HG03565 (cell line): ENCODE results near the gene MMS22L.

Source experiments
- ATAC-seq: cut with Tn5 transposase; IDR thresholded peaks from one replicate; pipeline ENCODE4 v1.9.1; 2021; ENCODE audit warnings: mild to moderate bottlenecking, moderate library complexity; ENCODE audit not compliant: unreplicated experiment

The MMS22L gene, protein sequence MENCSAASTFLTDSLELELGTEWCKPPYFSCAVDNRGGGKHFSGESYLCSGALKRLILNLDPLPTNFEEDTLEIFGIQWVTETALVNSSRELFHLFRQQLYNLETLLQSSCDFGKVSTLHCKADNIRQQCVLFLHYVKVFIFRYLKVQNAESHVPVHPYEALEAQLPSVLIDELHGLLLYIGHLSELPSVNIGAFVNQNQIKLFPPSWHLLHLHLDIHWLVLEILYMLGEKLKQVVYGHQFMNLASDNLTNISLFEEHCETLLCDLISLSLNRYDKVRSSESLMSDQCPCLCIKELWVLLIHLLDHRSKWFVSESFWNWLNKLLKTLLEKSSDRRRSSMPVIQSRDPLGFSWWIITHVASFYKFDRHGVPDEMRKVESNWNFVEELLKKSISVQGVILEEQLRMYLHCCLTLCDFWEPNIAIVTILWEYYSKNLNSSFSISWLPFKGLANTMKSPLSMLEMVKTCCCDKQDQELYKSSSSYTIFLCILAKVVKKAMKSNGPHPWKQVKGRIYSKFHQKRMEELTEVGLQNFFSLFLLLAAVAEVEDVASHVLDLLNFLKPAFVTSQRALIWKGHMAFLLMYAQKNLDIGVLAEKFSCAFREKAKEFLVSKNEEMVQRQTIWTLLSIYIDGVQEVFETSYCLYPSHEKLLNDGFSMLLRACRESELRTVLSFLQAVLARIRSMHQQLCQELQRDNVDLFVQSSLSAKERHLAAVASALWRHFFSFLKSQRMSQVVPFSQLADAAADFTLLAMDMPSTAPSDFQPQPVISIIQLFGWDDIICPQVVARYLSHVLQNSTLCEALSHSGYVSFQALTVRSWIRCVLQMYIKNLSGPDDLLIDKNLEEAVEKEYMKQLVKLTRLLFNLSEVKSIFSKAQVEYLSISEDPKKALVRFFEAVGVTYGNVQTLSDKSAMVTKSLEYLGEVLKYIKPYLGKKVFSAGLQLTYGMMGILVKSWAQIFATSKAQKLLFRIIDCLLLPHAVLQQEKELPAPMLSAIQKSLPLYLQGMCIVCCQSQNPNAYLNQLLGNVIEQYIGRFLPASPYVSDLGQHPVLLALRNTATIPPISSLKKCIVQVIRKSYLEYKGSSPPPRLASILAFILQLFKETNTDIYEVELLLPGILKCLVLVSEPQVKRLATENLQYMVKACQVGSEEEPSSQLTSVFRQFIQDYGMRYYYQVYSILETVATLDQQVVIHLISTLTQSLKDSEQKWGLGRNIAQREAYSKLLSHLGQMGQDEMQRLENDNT

DNA sequence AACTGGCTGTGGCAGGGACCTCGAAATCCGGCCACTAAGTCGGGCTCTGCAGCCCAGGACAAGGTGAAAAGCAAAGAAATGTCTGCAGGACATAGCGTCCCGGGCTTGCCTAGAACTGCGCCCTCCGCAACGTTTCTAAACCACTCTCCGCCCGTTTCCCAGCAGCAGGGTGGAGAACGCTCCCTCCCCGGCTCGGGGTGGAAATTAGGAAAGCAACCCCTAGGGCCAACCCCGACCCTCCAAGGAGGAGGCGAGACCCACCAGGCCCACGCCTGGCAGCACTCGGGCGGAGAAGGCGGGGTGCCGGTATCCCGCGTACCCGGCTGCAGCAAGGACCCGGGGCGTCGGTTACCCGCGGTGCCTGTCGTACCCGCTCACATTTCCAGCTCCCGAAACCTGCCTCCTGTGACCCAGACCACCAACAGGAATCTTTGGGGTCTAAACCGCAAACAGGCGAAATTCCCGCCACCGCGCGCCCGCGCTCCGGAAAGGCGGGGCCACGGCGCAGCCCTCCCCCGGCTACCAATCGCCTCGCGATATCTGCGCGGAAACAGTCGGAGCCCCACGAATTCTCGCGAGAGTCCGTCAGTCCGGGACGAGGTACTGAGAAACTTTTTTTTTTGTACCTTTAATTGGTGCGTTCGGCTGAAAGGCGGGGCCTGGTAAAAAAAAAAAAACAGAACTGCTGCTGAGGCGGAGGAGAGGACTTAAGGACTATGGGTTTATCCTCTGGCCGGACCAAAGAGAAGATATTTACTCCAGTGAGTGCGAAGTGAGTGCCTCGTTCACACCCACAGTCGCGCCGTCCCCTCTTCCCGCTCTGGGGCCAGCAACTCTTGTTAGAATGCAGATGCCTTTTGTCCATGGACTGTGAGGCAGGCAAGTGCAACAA, at the start of gene MMS22L:
MMS22L (minus strand) TSS at position 491 of the 892 bp plus-strand sequence. CDS start 739 bp downstream, outside the sequence.
- peak; percentile 94 for ATAC-seq

DNA sequence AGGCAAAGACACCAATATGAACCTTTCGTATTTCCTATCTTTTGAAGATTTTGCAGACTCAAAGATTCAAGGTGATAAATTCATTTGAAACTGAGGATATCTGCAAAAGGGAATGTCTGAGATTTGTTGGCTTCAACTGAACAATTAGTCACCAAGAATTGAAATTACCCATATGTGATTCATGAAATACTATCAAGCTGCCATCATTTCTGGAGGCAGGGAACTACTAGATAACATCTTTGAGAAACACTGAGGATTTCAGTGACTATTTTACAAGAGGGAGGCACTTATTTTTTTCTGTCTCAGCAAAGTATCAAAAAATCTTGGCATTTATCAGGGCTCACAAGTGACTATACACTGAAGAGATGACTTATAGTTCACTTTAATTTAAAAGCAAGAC, 39.8 kb upstream of the MMS22L start:
- no peak for ATAC-seq

DNA sequence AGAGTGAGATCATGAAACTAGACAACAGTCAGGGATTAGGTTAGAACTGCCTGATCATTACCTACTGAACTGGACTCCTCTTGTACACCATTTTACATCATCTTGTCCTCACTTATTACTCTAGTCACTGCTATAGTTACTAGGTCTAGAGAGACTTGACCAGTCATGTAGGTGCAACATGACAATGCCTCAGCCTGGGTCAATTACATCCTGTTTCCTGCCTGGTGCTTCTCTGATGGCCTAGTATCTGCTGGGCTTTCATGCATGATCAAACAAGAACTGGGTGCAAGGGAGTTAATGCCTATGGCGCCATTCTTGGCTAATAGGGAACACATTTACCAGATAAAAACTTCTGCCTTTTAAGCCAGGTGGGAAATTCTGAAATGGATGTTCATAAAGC, 39.2 kb upstream of the MMS22L start:
- no peak for ATAC-seq

DNA sequence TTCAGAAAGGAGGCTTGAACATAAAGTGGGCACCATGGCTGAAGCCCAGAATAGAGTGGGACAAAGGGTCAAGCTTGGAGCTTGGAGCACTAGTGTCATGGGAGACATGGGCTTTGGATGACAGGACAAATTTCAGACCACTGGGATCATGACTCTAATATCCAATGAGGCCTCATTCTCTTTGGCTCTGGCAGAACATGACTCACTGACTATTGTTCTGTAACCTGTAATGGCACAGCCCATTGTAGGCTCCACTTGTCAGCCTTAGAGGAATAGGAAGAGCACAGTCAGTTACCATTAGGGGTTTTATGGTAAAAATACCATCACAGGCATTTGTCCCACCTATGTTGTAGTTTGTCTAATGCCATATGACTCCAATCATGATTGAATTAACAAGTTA, 34.0 kb upstream of the MMS22L start:
- no peak for ATAC-seq

DNA sequence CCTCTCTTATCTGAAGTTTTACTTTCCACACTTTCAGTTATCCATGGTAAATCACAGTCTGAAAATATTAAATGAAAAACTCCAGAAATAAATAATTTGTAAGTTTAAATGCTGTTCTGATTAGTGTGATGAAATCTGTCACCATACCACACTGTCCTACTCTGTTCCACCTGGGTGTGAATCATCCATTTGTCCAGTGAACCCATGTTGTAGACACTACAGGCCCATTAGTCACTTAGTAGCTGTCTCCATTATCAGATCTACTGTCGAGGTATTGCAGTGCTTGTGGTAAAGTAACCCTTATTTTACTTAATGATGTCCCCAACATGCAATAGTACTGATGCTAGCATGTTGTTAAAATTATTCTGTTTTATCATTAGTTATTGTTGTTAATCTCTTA, 29.2 kb upstream of the MMS22L start:
- no peak for ATAC-seq

DNA sequence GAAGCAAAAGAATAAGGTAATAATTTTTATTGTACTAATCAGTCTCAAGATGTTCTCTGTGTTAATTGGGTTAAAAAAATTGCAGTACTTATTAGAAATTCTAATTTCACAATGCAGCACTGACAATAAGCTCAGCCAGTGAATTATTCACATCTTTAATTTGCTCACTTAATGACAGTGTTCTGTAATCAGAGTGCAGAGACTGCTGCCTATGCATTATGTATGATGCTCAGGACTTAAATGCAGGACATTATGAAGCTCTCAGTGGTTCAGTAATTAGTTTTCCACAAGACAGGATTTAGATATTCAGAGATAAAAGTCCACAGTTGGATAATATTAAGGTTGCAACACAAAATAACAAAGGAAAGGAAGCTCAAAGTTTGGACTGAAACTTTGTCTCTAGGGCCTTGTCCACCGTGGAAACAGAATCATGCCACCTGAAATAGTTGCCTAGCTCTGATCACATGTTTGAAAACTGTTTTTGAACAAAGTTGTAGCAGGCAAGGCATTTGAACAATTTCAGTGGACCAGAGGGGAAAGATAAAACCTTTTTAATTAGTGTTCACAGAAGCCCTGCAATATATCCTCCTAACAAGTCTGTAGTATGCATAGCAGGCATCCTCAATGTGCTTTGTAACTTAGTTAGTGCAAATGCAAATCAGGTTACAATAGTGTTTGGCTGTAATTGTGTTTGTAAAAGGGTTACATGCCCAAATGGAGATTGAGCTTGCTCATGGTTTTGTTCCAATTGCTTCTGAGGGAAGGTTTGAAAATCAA, 23.7 kb upstream of the MMS22L start:
- ATAC-seq = no peak

DNA sequence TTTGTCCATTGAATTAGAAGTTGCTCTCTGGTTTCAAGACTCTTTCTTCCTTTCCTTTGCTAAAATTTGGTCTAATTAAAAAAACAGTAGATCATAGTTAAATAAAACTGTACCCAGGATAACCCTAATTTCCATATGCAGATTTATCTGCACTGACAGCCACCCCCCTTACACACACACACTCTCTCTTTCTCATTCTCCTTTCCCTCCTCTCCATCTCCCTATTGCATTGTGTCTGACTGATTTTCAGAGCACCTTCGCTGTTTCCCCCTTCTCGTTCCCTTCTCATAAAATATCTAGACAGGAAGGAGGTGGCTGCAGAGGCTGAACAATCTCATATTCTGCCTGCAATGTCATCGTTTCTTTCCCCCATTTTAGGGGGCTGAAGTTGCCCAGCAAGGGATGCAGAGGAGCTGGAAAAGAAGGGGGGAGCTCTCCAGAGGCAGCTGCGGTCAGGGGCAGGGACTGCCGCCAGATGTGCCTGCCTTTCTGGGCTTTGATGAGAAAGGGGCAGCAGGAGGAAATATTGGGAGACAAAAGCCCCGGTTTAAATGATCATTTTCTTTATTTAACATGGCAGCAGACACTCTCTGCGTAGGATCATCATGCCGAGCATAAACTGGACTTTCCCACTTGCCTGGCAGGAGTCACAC, 22.5 kb upstream of the MMS22L start:
- ATAC-seq = no peak

DNA sequence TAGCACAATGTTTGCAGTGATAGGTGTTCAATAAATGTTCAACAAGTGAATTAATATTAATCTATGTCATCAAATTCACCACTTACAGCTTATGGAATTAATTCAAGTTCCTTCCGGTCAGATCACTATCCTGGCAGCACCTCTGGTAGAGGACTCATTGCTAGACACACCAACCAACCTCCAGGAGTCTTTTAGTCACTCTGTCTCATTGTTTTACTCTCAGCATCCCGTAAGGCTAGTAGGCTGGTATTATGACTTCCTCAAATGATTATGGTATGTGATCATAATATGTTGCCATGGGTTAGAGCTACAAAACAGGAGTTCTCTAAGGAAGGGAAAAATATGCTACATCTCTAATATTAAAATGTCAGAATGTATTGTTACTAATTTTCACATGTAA, 21.7 kb upstream of the MMS22L start:
- ATAC-seq = no peak

DNA sequence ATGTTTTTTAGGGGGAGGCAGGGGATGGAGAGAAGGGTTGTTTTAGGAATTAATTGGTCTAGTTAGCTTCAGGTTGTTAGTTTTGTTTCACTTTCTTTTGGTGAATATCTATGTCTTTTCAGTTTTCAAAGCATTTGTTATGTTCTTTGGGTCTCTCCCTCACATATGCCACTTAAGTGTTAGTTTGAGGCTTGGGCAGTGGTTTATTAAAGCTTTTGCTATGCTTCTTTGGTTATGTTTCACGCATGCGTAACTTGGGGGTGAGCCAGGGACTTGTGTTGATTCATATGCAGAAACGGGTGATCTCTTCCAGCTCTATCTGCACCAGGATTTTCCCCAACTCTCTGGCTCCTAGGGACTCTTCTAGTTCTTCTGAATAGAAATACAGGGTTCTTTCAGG, 11.4 kb upstream of the MMS22L start:
- no peak for ATAC-seq

DNA sequence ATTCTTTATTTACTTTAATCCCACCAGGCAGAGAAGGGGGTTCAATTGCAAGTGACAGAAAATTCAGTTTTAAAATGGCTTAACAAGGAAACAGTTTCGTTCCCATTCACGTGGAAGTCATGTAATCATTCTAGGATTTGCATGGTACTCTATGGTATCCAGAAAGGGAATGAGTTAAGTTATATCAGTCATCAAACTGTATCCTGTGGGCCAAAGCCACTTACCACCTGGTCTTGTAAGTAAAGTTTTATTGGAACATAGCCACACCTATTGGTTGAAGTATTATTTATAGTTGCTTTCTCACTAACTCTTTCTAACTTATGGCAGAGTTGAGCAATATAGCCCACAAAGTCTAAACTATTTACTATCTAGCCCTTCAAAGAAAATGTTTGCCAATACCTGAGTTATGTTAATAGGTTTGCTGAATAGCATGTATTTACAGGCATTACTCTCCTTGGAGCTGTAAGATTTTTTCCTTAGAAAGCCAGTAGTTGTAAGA, 10.2 kb upstream of the MMS22L start:
- ATAC-seq = no peak

DNA sequence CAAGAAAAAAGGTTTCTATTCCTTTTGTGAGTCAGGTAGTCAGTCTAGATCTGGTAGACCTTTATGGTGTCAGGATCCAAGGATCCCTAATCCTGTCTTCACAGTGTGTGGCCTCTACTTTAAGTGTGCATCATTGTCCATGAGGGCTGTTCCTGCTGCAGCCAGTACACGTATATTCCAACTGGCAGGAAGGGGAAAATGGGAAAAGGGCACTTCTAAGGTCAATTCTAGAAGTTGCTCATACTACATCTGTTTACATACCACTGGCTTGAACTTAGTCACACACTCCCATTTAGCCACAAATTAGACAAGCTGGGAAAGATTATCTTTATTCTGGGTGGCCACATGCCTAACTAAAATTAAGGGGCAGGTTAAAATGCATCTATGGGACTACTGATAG, 9.7 kb upstream of the MMS22L start:
- no peak for ATAC-seq

DNA sequence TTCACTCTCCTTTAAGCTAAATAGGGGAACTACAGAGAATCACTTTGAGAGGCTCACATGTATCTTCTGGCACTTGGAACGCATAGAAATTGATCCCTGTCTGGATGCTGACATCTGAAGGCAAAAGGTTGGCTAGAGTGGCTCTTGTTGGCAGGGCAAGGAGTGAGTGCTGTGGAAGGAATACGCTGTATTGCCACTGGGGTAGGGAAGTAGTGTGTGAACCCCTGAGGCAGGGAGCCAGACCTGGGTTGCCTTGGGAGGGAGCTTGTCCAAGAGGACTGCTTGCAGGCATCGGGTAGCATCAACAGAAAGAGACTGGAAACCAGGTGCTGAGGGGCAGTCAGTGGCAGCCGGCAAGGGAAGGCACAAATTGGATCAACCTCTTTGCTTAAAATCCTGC, 8.9 kb upstream of the MMS22L start:
- ATAC-seq = no peak

DNA sequence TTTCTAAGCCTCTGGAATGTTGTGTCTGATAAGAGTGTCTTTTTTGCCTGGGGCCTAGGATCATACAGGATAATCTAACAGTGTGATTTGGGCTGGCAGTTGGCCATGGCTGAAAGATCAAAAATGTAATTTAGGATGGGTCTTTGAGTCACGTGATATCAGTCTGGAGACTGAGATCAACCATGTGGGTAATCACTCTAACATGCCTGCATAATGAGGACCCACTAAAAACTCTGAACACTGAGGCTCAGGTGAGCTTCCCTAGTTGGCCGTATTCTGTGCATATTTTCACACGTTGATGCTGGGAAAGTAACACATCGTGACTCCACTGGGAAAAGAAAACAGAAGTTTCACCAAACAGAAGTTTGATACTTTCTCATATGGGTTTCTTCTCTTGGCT, 6.3 kb upstream of the MMS22L start:
- ATAC-seq = no peak

DNA sequence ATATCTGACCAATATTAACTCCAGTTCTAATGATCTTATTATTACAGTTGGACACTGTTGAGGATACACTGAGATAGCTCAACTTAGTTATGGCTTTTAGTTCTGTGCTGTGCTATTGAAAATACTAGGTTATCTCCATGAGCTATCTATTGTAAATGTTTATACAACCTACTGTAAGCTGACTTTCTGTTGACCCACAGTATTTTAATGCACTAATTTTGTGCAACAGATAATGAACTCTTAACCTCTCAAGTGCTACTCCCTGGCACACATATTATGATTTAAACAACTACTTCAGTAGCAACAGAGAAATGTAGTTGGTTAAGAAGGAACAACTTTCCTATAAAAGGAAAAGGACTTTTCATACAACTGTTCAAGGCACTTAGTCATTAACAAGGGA, 5.2 kb upstream of the MMS22L start:
- ATAC-seq = no peak

DNA sequence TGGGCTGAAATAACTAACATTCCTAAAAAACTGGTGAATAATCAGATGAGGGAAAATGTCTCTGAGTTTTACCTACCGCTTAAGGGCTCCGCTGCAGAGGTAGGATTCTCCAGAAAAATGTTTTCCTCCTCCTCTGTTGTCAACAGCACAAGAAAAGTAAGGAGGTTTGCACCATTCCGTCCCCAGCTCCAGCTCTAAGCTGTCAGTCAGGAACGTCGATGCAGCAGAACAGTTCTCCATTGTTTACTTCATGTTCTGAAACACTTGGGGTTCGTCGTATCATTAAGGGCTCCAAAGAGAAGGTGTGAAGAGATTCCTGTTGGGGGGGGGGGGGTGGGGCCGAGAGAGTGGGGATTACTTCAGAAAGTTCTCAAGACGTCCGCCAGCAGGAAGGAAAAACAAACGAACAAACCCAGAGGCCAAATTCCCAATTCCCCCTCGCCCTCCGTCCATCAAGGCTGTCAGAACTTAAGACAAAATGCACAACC, 734 bp downstream of the MMS22L start:
- ATAC-seq = no peak

DNA sequence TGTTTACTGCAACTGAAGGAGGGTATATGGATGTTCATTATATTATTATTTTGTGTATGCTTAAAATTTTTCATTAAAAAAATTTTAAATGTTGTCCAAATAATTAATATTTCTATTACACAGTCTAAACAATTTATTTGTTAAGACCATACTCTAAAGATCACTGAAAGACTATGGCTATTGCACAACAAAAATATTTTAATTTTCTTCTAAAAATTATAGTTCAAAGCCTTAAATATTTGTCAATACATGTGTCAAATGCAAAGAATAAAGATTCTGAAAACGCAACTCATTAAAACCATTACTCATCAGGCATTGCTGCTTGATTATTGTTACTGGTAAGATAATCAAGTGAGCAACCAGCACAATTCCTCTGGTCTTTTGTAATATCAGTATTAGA, 2.2 kb downstream of the MMS22L start:
- no peak for ATAC-seq

DNA sequence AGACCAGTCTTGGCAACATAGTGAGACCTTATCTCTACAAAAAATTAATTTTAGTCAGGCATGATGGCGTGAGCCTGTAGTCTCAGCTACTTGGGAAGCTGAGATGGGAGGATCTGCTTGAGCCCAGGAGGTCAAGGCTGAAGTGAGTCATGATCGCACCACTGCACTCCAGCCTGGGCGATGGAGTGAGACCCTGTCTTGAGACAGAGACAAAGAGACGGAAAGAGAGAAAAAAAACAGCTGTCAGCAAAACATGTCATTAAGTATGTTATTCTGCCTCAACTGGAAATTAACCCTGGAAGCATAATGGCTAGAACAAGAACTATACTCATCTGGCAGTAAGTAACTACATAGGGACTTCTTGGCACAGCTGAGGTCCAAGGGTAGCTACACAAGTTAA, 7.2 kb downstream of the MMS22L start:
- no peak for ATAC-seq

DNA sequence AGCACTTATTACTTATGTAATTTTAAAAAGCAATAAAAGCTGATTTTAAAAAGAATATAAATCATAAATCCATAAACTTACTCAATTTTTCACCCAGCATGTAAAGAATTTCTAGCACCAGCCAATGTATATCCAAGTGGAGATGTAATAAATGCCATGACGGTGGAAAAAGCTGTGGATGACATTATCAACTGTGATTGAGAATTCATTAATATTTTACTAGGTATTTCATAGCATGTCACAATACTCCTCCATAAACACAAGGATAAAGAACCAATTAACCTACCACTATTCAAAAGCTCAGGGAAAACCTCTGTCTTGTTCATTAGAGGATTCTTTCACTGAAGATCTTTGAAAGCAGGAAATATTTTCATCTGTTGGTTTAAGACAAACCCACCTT, 13.2 kb downstream of the MMS22L start:
- ATAC-seq = no peak

DNA sequence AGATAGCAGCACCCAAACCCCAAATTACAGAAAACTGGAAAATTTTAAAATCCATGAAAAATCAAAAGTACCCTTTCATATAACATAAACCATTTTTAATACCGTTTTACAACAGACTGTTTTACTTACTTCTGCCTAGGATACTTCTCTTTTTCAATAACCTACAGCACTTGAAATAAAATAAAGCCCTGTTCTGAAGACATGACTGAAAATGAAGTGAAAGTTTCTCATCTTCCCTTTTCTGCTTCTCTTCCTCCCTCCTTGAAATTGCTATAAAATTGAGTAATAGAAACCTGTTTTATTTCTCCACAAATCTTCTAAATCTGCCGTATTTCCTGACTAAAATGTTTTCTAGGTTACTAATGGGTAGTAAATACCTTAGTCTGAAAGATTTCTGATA, 20.3 kb downstream of the MMS22L start:
- ATAC-seq = no peak
